ENCODE results near the gene FAM234A. TPM values are rescaled to one million over a fixed set of nuclear protein-coding genes. Genes with fewer than 3 reads are reported as not detected.

Gene FAM234A
- total and polyA plus RNA-seq, 2 donors from 2014 or later: 65.3 to 109 TPM

- FAIRE-seq: no peak
- Histone ChIP-seq H3K27ac (ENCODE audit: low read depth in 2 of 2, low read length in 2 of 2) (no peak overlapping the region), H3K4me3 (ENCODE audit: low read length in 3 of 3) (no peak overlapping the region), H3K9me3 (ENCODE audit: control insufficient read depth in 2 of 3, insufficient read depth in 1 of 3, low read length in 3 of 3) (no peaks in the 10 kb centered on the region), H3K36me3 (ENCODE audit: control insufficient read depth in 2 of 3, insufficient read depth in 3 of 3, low read length in 3 of 3) (peaks cover 0 to 8% (median 0%) of the 10 kb centered on the region in 3 donors), H3K27me3 (ENCODE audit: control insufficient read depth, insufficient read depth, low read length) (no peaks in the 10 kb centered on the region), H3K9ac (ENCODE audit: low read length in 3 of 3) (no peak overlapping the region), H3K4me1 (ENCODE audit: control insufficient read depth in 2 of 3, insufficient read depth in 2 of 3, low read depth in 1 of 3, low read length in 3 of 3) (no peaks in the 10 kb centered on the region)
- TF ChIP-seq, protein P1, sequence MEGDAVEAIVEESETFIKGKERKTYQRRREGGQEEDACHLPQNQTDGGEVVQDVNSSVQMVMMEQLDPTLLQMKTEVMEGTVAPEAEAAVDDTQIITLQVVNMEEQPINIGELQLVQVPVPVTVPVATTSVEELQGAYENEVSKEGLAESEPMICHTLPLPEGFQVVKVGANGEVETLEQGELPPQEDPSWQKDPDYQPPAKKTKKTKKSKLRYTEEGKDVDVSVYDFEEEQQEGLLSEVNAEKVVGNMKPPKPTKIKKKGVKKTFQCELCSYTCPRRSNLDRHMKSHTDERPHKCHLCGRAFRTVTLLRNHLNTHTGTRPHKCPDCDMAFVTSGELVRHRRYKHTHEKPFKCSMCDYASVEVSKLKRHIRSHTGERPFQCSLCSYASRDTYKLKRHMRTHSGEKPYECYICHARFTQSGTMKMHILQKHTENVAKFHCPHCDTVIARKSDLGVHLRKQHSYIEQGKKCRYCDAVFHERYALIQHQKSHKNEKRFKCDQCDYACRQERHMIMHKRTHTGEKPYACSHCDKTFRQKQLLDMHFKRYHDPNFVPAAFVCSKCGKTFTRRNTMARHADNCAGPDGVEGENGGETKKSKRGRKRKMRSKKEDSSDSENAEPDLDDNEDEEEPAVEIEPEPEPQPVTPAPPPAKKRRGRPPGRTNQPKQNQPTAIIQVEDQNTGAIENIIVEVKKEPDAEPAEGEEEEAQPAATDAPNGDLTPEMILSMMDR (IDR thresholded peaks at IDR 0.05; ENCODE audit: borderline replicate concordance, extremely low read depth, insufficient read depth): no peak
- intact Hi-C loops (cut with DNase I): no loop called here
- DNase-seq: no peak
Observed at GRCh38 chr16:291539-291938, 56.9 kb downstream of the FAM234A start.

DNA sequence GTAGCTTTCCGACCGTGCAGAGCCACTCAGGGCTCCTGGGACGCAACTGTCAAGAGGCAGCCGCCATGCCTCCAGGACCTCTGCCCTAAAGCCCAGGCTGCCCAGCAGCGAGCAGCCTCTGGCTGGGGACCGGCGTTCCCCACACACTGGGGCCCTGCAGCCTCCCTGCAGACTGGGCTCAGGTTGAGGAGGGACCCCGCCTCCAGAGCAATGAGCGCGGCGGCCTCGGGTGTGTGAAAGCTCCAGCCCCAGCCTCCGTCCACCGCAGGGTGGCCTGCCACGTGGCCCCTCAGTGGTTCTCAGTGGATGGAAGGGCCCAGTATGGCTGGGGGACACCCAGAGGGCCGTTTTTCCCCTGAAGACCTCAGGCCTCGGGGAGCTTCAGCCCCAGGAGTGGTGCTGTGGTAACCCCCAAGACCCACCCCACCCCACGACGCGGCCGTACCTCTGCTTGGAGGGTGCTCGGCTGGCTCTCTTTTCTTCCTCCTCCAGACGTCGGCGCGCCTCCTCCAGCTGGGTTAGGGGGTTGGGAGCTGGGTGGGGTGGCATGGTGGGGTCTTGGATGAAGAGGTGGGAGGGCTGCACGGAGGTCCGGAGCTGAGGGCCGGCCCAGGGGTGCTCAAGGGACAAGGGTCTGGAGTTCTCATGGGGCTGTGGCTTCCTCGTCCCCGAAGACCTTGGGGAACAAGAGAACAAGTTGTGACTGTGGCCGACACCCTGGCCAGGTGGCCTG, 58.6 kb downstream of the FAM234A start:
- intact Hi-C loops (cut with DNase I): no loop called here
- Histone ChIP-seq H3K4me3 (ENCODE audit: low read length in 3 of 3) (no peak overlapping the region), H3K27ac (ENCODE audit: low read depth in 2 of 2, low read length in 2 of 2) (no peak overlapping the region), H3K36me3 (ENCODE audit: control insufficient read depth in 2 of 3, insufficient read depth in 3 of 3, low read length in 3 of 3) (peaks cover 0 to 8% (median 0%) of the 10 kb centered on the region in 3 donors), H3K9me3 (ENCODE audit: control insufficient read depth in 2 of 3, insufficient read depth in 1 of 3, low read length in 3 of 3) (no peaks in the 10 kb centered on the region), H3K9ac (ENCODE audit: low read length in 3 of 3) (no peak overlapping the region), H3K4me1 (ENCODE audit: control insufficient read depth in 2 of 3, insufficient read depth in 2 of 3, low read depth in 1 of 3, low read length in 3 of 3) (no peaks in the 10 kb centered on the region), H3K27me3 (ENCODE audit: control insufficient read depth, insufficient read depth, low read length) (no peaks in the 10 kb centered on the region)
- DNase-seq (no peak), FAIRE-seq (no peak)
- TF ChIP-seq, protein P1 (IDR thresholded peaks at IDR 0.05; ENCODE audit: borderline replicate concordance, extremely low read depth, insufficient read depth): no peak

DNA sequence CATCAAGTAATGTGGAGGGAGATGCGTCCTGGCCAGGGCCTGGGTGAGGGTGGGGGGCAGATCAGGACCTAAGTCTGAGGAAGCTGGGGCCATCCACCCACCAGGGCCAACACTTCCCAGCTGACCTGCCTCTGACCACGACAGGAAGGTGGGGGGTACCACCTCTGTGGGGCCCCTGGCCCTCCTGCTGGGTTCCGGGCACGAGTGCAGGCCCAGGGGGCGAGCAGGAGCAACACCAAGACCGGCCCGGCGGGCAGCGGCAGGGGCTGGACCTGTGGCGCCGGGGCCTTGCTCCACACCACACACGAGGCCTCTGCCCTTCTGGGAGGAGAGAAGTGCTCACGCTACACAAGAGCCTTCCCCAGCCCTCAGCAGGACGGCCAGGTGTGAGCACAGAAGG, 61.7 kb downstream of the FAM234A start:
- Histone ChIP-seq H3K9ac (ENCODE audit: low read length in 3 of 3) (no peak overlapping the region), H3K4me1 (ENCODE audit: control insufficient read depth in 2 of 3, insufficient read depth in 2 of 3, low read depth in 1 of 3, low read length in 3 of 3) (no peaks in the 10 kb centered on the region), H3K36me3 (ENCODE audit: control insufficient read depth in 2 of 3, insufficient read depth in 3 of 3, low read length in 3 of 3) (peaks cover 0 to 4% (median 0%) of the 10 kb centered on the region in 3 donors), H3K27me3 (ENCODE audit: control insufficient read depth, insufficient read depth, low read length) (no peaks in the 10 kb centered on the region), H3K4me3 (ENCODE audit: low read length in 3 of 3) (no peak overlapping the region), H3K9me3 (ENCODE audit: control insufficient read depth in 2 of 3, insufficient read depth in 1 of 3, low read length in 3 of 3) (no peaks in the 10 kb centered on the region), H3K27ac (ENCODE audit: low read depth in 2 of 2, low read length in 2 of 2) (no peak overlapping the region)
- TF ChIP-seq, protein P1 (IDR thresholded peaks at IDR 0.05; ENCODE audit: borderline replicate concordance, extremely low read depth, insufficient read depth): no peak
- intact Hi-C loops (cut with DNase I): no loop called here
- DNase-seq (no peak), FAIRE-seq (no peak)
